OCI-LY1 (cell line): ENCODE measurements around the gene ODF4.

Experiments
- H2AFZ ChIP-seq: fragments of 200-600 bp; sonication (generic), shearing (Covaris generic); 2 replicates; pipeline ENCODE4 v1.6.0; 2014; ENCODE audit warnings: antibody characterized with exemption, mild to moderate bottlenecking, low read length
- H3F3A ChIP-seq: fragments of 200-600 bp; sonication (generic), shearing (Covaris generic); 2 replicates; pipeline ENCODE4 v1.6.0; 2014; ENCODE audit warnings: mild to moderate bottlenecking, antibody characterized with exemption, low read length, moderate library complexity; ENCODE audit not compliant: insufficient read depth
- H3K27ac ChIP-seq: fragments of 200-600 bp; sonication (generic); 2 replicates; pipeline ENCODE4 v1.5.1; 2014; ENCODE audit warnings: low read length, mixed run types, mild to moderate bottlenecking, low read depth; ENCODE audit not compliant: poor library complexity, severe bottlenecking
- H3K27me3 ChIP-seq: fragments of 200-600 bp; sonication (generic); 2 replicates; pipeline ENCODE4 v1.6.0; 2014; ENCODE audit warnings: antibody characterized with exemption, mild to moderate bottlenecking, low read length, moderate library complexity; ENCODE audit not compliant: insufficient read depth
- H3K36me3 ChIP-seq: fragments of 200-600 bp; sonication (generic); 2 replicates; pipeline ENCODE4 v1.6.1; 2014; ENCODE audit warnings: mild to moderate bottlenecking, antibody characterized with exemption, low read length, moderate library complexity, mixed read lengths; ENCODE audit not compliant: insufficient read depth
- H3K4me1 ChIP-seq: fragments of 200-600 bp; sonication (generic); 2 replicates; pipeline ENCODE4 v1.5.1; 2014; ENCODE audit warnings: mild to moderate bottlenecking, low read length, moderate library complexity; ENCODE audit not compliant: insufficient read depth, severe bottlenecking
- H3K4me2 ChIP-seq: fragments of 200-600 bp; sonication (generic), shearing (Covaris generic); 2 replicates; pipeline ENCODE4 v1.6.1; 2014; ENCODE audit warnings: low read length
- H3K4me3 ChIP-seq: fragments of 200-600 bp; sonication (generic); 2 replicates; pipeline ENCODE4 v1.5.1; 2014; ENCODE audit warnings: low read length, low read depth, mild to moderate bottlenecking, mixed read lengths; ENCODE audit not compliant: poor library complexity, severe bottlenecking
- H3K79me2 ChIP-seq: fragments of 200-600 bp; shearing (Covaris generic); 2 replicates; pipeline ENCODE4 v1.6.1; 2016; ENCODE audit warnings: mixed run types, low read length, mixed read lengths; ENCODE audit not compliant: insufficient read depth
- H3K9ac ChIP-seq: fragments of 200-600 bp; sonication (generic), shearing (Covaris generic); 2 replicates; pipeline ENCODE4 v1.6.1; 2014; ENCODE audit warnings: mild to moderate bottlenecking, low read length, mixed read lengths
- H3K9me2 ChIP-seq: fragments of 200-600 bp; sonication (generic), shearing (Covaris generic); 2 replicates; pipeline ENCODE4 v1.6.1; 2014; ENCODE audit warnings: low read depth, mild to moderate bottlenecking, low read length, mixed read lengths
- H3K9me3 ChIP-seq: fragments of 200-600 bp; shearing (Covaris generic); 2 replicates; pipeline ENCODE4 v1.6.1; 2014; ENCODE audit warnings: low read length, mixed read lengths
- H4K20me1 ChIP-seq: fragments of 200-600 bp; sonication (generic), shearing (Covaris generic); 2 replicates; pipeline ENCODE4 v1.6.0; 2016; ENCODE audit warnings: mild to moderate bottlenecking, low read length; ENCODE audit not compliant: insufficient read depth
- CTCF ChIP-seq: fragments of 200-600 bp; sonication (generic), shearing (Covaris generic); IDR thresholded peaks from 2 replicates; pipeline ENCODE4 v1.5.1; 2017; ENCODE audit warnings: mild to moderate bottlenecking, antibody characterized with exemption, low read length, moderate library complexity, mixed read lengths
- EZH2 ChIP-seq: fragments of 200-600 bp; sonication (generic), shearing (Covaris generic); IDR thresholded peaks from 2 replicates; pipeline ENCODE4 v1.8.0; 2017; ENCODE audit warnings: borderline replicate concordance, mixed run types, mild to moderate bottlenecking, antibody characterized with exemption, low read length, moderate library complexity, mixed read lengths

The ODF4 gene

GRCh38 chr17:8387914-8388651 is 48.4 kb downstream of the ODF4 start:
- Histone ChIP-seq H3K79me2 (no peaks in the 10 kb centered on the region), H2AFZ (no peak overlapping the region)

GRCh38 chr17:8391711-8392110 is 52.1 kb downstream of the ODF4 start:
- no peaks in the 10 kb centered on the region for H3K27me3 ChIP-seq
- H3K4me2 ChIP-seq, result no peak overlapping the region
- no peaks in the 10 kb centered on the region for H3K9me2 ChIP-seq
- H3K36me3 ChIP-seq, result no peaks in the 10 kb centered on the region
- no peak for TF ChIP-seq EZH2
- H3K79me2 ChIP-seq, result no peaks in the 10 kb centered on the region
- no peaks in the 10 kb centered on the region for H4K20me1 ChIP-seq
- H3K4me3 ChIP-seq, result no peak overlapping the region
- peaks cover 9% of the 10 kb centered on the region for H3K4me1 ChIP-seq
- no peak overlapping the region for H3K9ac ChIP-seq
- H3F3A ChIP-seq, result no peaks in the 10 kb centered on the region
- H3K27ac ChIP-seq, result no peak overlapping the region
- H2AFZ ChIP-seq, result no peak overlapping the region
- H3K9me3 ChIP-seq, result no peaks in the 10 kb centered on the region

More at GRCh38 chr17:8387914-8388651, 48.4 kb downstream of the ODF4 start:
- Histone ChIP-seq H3K27ac (no peak overlapping the region), H3K4me1 (peaks cover 10% of the 10 kb centered on the region), H3K27me3 (no peaks in the 10 kb centered on the region), H3K9me2 (no peaks in the 10 kb centered on the region), H4K20me1 (no peaks in the 10 kb centered on the region), H3K4me3 (no peak overlapping the region), H3F3A (no peaks in the 10 kb centered on the region), H3K4me2 (no peak overlapping the region), H3K9me3 (no peaks in the 10 kb centered on the region), H3K9ac (no peak overlapping the region), H3K36me3 (no peaks in the 10 kb centered on the region)
- no peak for TF ChIP-seq CTCF
- no peak for TF ChIP-seq EZH2

DNA sequence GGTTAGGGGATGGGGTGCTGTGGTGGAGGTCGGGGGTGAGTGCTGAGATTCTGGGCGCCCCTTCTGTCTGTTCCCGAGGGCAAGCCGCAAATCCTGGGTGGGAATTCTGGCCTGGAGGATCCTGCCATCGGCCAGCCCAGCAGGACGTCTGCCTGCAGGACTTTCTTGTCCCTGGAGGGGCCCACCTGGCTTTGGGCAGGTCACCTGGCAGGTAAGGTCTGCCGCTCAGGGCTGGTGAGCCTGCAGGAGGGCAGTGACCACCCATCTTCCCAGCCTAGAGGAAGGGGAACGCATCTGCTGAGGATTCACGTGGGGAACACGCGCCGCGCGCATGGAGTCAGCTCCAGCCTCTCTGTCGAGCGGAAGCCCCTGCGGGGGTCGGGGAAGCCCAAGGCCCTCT is 52.6 kb downstream of the ODF4 start:
- Histone ChIP-seq H3K4me3 (no peak overlapping the region), H3K4me1 (peaks cover 9% of the 10 kb centered on the region), H3K4me2 (no peak overlapping the region), H3K9me3 (no peaks in the 10 kb centered on the region), H3K27me3 (no peaks in the 10 kb centered on the region), H3K36me3 (no peaks in the 10 kb centered on the region), H3K79me2 (no peaks in the 10 kb centered on the region), H3K9ac (no peak overlapping the region), H4K20me1 (no peaks in the 10 kb centered on the region), H2AFZ (no peak overlapping the region), H3F3A (no peaks in the 10 kb centered on the region), H3K9me2 (no peaks in the 10 kb centered on the region), H3K27ac (no peak overlapping the region)
- no peak for TF ChIP-seq CTCF
- no peak for TF ChIP-seq EZH2
